ENCODE results near the gene IMMP2L. TPM values are rescaled to one million over a fixed set of nuclear protein-coding genes. Genes with fewer than 3 reads are reported as not detected.

The IMMP2L gene
- total RNA-seq, 2 donors from 2014 or later: 21.7 to 27.5 TPM

DNA sequence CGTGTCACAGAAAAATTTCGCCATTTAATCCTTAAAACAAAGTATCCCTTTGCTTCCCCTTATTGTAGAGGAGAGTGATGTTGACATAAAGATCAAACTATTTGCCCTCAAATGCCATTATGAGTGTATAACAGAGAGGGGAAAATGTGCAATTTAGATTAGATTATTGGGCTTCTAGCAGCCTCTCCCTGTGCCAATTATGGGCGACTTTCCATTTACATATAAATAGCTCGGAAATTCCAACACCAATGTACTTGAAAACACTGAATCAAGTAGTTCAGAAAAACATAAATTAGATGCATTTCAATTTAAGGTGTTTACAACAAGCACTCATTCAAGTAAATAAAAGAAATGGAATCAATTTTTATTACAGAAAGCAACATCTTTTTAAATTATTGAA lies 535.9 kb downstream of the IMMP2L start:
- DNase-seq (no peak), ATAC-seq (replicated peaks in 1 of 2) (no peak)
- peaks cover 0 to under 1% of the 10 kb centered on the region in 2 donors for H3K9me3 Mint-ChIP-seq
- peaks cover 4 to 7% of the 10 kb centered on the region in 2 donors for H3K36me3 Mint-ChIP-seq (ENCODE audit: insufficient read depth in 2 of 2)
- peak overlapping the region; percentile 51 to 93 for H3K4me3 Mint-ChIP-seq
- peaks cover 90% of the 10 kb centered on the region for H3K4me1 Mint-ChIP-seq (ENCODE audit: low read depth)
- H3K27ac Mint-ChIP-seq: peak overlapping the region; percentile 35
- H3K27me3 Mint-ChIP-seq (ENCODE audit: low read depth): no peaks in the 10 kb centered on the region

- peak; percentile 51 to 63 for DNase-seq
- ATAC-seq (replicated peaks in 1 of 2): peak; percentile 83 to 84
- Mint-ChIP-seq H3K4me3 (peak overlapping the region; percentile 41 to 71), H3K36me3 (ENCODE audit: insufficient read depth in 2 of 2) (peaks cover 8 to 12% of the 10 kb centered on the region in 2 donors), H3K4me1 (ENCODE audit: low read depth) (peaks cover 92% of the 10 kb centered on the region), H3K27ac (peak overlapping the region; percentile 35), H3K9me3 (peaks cover 2 to 3% of the 10 kb centered on the region in 2 donors), H3K27me3 (ENCODE audit: low read depth) (no peaks in the 10 kb centered on the region)
Observed at GRCh38 chr7:111025006-111025405, 537.3 kb downstream of the IMMP2L start.

DNA sequence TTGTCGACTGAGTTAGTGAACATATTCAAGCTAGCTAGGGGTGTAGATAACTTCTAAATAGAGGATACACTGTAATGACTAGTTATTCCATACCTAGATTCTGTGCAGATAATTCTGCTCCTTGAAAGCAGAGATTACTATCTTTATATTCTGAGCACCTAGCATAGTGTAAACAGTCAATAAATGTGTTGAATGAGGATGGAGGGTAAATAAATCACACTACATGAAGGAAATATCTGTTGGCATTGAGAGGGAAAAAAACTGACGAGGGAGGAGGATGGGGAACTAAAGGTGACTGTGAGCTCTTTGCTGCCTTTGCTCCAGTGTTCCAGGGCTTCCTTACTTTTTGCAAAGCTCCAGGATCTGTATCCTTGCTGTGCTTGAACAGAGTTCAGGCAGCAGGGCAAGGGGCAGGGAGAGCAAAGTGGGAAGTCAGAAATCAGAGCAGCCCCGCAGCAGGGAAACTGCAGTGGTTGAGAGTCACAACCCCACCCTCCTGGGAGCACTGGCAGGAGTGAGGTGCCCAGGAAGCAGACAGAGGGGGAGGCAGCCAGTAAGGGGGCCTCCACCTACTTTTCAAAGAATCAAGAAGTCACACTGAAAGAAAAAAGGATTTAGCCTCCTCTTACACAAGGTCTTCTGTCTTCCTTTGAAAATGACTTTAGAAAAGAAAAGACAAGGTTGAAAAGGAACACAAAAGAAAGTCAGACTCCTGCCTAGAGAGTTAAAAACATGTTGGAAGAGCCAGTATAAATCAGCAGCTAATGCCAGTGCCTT lies 543.1 kb downstream of the IMMP2L start:
- peak overlapping the region; percentile 9 to 51 for H3K4me3 Mint-ChIP-seq
- ATAC-seq (replicated peaks in 1 of 2): peak; percentile 31 to 34

GRCh38 chr7:111018447-111018846 lies 543.8 kb downstream of the IMMP2L start:
- Mint-ChIP-seq H3K36me3 (ENCODE audit: insufficient read depth in 2 of 2) (peaks cover 8 to 12% of the 10 kb centered on the region in 2 donors), H3K9me3 (peaks cover 2 to 3% of the 10 kb centered on the region in 2 donors), H3K27ac (no peak overlapping the region), H3K4me1 (ENCODE audit: low read depth) (peaks cover 83% of the 10 kb centered on the region), H3K4me3 (no peak overlapping the region), H3K27me3 (ENCODE audit: low read depth) (no peaks in the 10 kb centered on the region)
- ATAC-seq (replicated peaks in 1 of 2) (no peak), DNase-seq (no peak)

More for the DNA sequence above, 543.1 kb downstream of the IMMP2L start:
- Mint-ChIP-seq H3K9me3 (peaks cover 2 to 3% of the 10 kb centered on the region in 2 donors), H3K27me3 (ENCODE audit: low read depth) (no peaks in the 10 kb centered on the region), H3K4me1 (ENCODE audit: low read depth) (peaks cover 83% of the 10 kb centered on the region), H3K27ac (no peak overlapping the region), H3K36me3 (ENCODE audit: insufficient read depth in 2 of 2) (peaks cover 8 to 12% of the 10 kb centered on the region in 2 donors)
- no peak for DNase-seq

- peaks cover 85% of the 10 kb centered on the region for H3K4me1 Mint-ChIP-seq (ENCODE audit: low read depth)
- H3K36me3 Mint-ChIP-seq (ENCODE audit: insufficient read depth in 2 of 2): peaks cover 0 to 2% of the 10 kb centered on the region in 2 donors
- H3K27ac Mint-ChIP-seq: peak overlapping the region; percentile 79
- no peak for ATAC-seq (replicated peaks in 1 of 2)
- no peaks in the 10 kb centered on the region for H3K27me3 Mint-ChIP-seq (ENCODE audit: low read depth)
- H3K9me3 Mint-ChIP-seq: no peaks in the 10 kb centered on the region
- H3K4me3 Mint-ChIP-seq: peak overlapping the region; percentile 5 to 69
- no peak for DNase-seq
Observed at GRCh38 chr7:111014079-111014478, 548.2 kb downstream of the IMMP2L start.

- Mint-ChIP-seq H3K9me3 (no peaks in the 10 kb centered on the region), H3K4me3 (peak overlapping the region; percentile 67 to 75), H3K27ac (peak overlapping the region; percentile 58), H3K27me3 (ENCODE audit: low read depth) (no peaks in the 10 kb centered on the region), H3K4me1 (ENCODE audit: low read depth) (peaks cover 76% of the 10 kb centered on the region), H3K36me3 (ENCODE audit: insufficient read depth in 2 of 2) (peaks cover 0 to 2% of the 10 kb centered on the region in 2 donors)
- DNase-seq: peak; percentile 54 to 61
- peak; percentile 71 to 74 for ATAC-seq (replicated peaks in 1 of 2)
Observed at GRCh38 chr7:111012799-111013675, 549.3 kb downstream of the IMMP2L start.

DNA sequence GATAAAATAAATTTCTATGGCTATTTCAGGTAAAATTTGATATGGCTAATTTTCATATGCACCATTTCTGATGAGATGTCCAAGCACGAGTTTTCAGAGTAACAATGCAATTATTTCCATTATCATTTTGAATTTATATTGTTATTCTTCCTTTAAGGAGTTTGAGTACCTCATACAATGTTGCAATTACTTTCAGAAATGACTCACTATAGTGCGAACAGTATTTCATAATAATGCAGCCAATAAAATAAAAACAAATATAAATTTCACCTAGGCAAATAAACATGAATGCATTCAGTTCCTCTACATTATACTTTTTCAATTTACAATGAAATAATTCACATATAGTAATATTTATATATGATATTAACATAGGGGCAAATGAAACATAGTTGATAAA lies 550.1 kb downstream of the IMMP2L start:
- Mint-ChIP-seq H3K9me3 (no peaks in the 10 kb centered on the region), H3K4me3 (peak overlapping the region; percentile 84 to 99), H3K27me3 (ENCODE audit: low read depth) (no peaks in the 10 kb centered on the region), H3K27ac (peak overlapping the region; percentile 98), H3K4me1 (ENCODE audit: low read depth) (peaks cover 67% of the 10 kb centered on the region), H3K36me3 (ENCODE audit: insufficient read depth in 2 of 2) (peaks cover 0 to 2% of the 10 kb centered on the region in 2 donors)
- DNase-seq: no peak
- no peak for ATAC-seq (replicated peaks in 1 of 2)

DNA sequence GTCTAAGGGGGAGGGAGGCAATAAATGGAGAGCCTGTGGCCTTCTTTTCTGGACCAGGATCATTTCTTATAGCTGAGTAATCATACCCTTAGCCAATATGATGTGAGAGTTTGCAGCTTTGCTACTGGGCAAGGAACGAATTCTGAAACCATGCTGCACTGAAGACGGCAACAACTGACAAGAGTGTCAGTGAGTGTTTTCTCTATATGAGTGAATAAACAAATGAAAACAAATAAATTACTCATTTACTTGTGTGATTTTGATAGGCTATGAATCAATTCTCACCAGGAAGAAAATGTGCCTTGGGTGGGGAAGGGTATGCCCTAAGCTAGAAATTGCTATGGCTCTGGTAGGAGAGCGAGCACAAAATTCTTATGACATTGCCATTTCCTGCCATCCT lies 550.8 kb downstream of the IMMP2L start:
- H3K4me3 Mint-ChIP-seq: peak overlapping the region; percentile 84 to 99
- H3K4me1 Mint-ChIP-seq (ENCODE audit: low read depth): peaks cover 64% of the 10 kb centered on the region
- DNase-seq: peak; percentile 49 to 50
- peak; percentile 79 to 84 for ATAC-seq (replicated peaks in 1 of 2)
- peaks cover 0 to 2% of the 10 kb centered on the region in 2 donors for H3K36me3 Mint-ChIP-seq (ENCODE audit: insufficient read depth in 2 of 2)
- no peaks in the 10 kb centered on the region for H3K27me3 Mint-ChIP-seq (ENCODE audit: low read depth)
- H3K27ac Mint-ChIP-seq: peak overlapping the region; percentile 98
- no peaks in the 10 kb centered on the region for H3K9me3 Mint-ChIP-seq

DNA sequence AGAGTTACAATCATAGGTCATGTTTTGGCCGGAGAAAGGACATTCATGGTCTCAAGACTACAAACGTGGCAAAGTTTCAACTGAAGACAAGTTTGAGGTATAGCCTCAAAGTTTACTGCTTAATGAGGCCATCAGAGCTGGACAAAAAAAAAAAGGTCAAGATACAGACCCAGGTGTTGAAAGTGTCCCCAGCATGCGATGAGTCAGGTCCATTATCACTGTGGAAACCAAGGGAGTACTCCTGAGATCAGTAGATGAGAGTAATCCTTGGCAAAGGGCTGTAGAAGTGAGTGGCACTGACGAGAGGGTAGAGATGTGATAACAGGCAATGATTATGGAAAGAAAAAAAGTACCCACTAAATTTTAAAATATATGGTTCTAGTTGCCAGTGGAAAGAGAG lies 551.5 kb downstream of the IMMP2L start:
- H3K4me3 Mint-ChIP-seq: peak overlapping the region; percentile 84 to 99
- ATAC-seq (replicated peaks in 1 of 2): peak; percentile 60 to 66
- H3K4me1 Mint-ChIP-seq (ENCODE audit: low read depth): peaks cover 61% of the 10 kb centered on the region
- H3K27me3 Mint-ChIP-seq (ENCODE audit: low read depth): no peaks in the 10 kb centered on the region
- peak overlapping the region; percentile 98 for H3K27ac Mint-ChIP-seq
- peak in 1 of 2 donors; percentile 41 for DNase-seq
- H3K9me3 Mint-ChIP-seq: no peaks in the 10 kb centered on the region
- peaks cover 0 to 2% of the 10 kb centered on the region in 2 donors for H3K36me3 Mint-ChIP-seq (ENCODE audit: insufficient read depth in 2 of 2)

DNA sequence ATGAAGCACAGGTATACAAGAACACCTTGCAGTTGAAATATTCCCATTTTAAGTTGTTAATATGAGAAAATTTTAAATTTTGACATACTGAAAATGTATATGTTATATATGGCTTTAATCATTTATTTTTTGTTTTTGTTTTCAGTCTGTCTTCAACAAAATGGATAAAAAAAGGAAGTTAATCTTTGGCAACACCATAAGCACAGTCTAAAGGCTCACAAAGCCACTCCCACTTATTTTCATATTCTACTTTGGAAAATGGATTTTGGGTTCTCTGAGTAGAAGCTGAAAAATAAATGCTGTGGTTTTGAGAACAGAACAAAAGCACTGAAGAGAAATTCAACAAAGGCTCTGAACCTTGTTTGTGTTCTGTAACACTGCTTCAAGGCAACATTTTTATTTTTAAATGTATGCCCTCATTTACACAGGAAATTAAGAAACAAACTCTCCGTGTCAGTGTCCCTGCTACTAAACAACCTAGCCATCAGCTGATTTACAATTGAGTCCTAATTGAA lies 552.7 kb downstream of the IMMP2L start:
- DNase-seq (no peak), ATAC-seq (replicated peaks in 1 of 2) (no peak)
- H3K27me3 Mint-ChIP-seq (ENCODE audit: low read depth): no peaks in the 10 kb centered on the region
- peaks cover 49% of the 10 kb centered on the region for H3K4me1 Mint-ChIP-seq (ENCODE audit: low read depth)
- peaks cover 0 to 2% of the 10 kb centered on the region in 2 donors for H3K36me3 Mint-ChIP-seq (ENCODE audit: insufficient read depth in 2 of 2)
- H3K27ac Mint-ChIP-seq: no peak overlapping the region
- no peaks in the 10 kb centered on the region for H3K9me3 Mint-ChIP-seq
- peak overlapping the region; percentile 32 to 84 for H3K4me3 Mint-ChIP-seq

- Mint-ChIP-seq H3K27ac (no peak overlapping the region), H3K4me3 (no peak overlapping the region), H3K27me3 (ENCODE audit: low read depth) (no peaks in the 10 kb centered on the region), H3K36me3 (ENCODE audit: insufficient read depth in 2 of 2) (peaks cover 0 to under 1% of the 10 kb centered on the region in 2 donors), H3K4me1 (ENCODE audit: low read depth) (peaks cover 28% of the 10 kb centered on the region), H3K9me3 (no peaks in the 10 kb centered on the region)
- DNase-seq: no peak
- no peak for ATAC-seq (replicated peaks in 1 of 2)
Observed at GRCh38 chr7:111006691-111007090, 555.6 kb downstream of the IMMP2L start.

- no peak overlapping the region for H3K27ac Mint-ChIP-seq
- DNase-seq: no peak
- H3K4me1 Mint-ChIP-seq (ENCODE audit: low read depth): peaks cover 22% of the 10 kb centered on the region
- H3K27me3 Mint-ChIP-seq (ENCODE audit: low read depth): no peaks in the 10 kb centered on the region
- peak; percentile 25 to 39 for ATAC-seq (replicated peaks in 1 of 2)
- no peak overlapping the region for H3K4me3 Mint-ChIP-seq
- no peaks in the 10 kb centered on the region for H3K9me3 Mint-ChIP-seq
- no peaks in the 10 kb centered on the region for H3K36me3 Mint-ChIP-seq (ENCODE audit: insufficient read depth in 2 of 2)
Observed at GRCh38 chr7:111006040-111006439, 556.3 kb downstream of the IMMP2L start.

DNA sequence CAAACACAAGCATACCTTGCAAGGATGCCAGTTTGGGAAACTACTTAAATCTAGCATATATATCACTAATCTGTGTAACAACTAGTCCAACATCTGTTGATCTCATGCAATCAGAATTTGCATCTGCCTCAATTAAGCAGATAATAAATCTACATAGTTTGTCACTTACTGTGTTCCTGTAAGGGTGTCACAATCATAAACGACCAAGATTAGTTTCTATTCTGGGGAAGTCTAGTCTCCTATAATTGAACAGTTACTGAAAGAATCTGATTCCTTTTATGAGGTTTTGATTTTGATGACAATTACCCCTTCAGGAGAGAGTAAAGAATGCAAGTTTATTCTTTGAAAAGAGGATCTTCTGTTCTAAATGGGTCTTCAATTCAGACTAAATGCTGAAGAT lies 556.8 kb downstream of the IMMP2L start:
- ATAC-seq (replicated peaks in 1 of 2): no peak
- H3K36me3 Mint-ChIP-seq (ENCODE audit: insufficient read depth in 2 of 2): no peaks in the 10 kb centered on the region
- H3K4me1 Mint-ChIP-seq (ENCODE audit: low read depth): peaks cover 16% of the 10 kb centered on the region
- H3K27ac Mint-ChIP-seq: no peak overlapping the region
- H3K9me3 Mint-ChIP-seq: no peaks in the 10 kb centered on the region
- no peak for DNase-seq
- no peak overlapping the region for H3K4me3 Mint-ChIP-seq
- no peaks in the 10 kb centered on the region for H3K27me3 Mint-ChIP-seq (ENCODE audit: low read depth)

Measured in activated T-cell treated with anti-CD3 and anti-CD28 coated beads, Interleukin-2, amount 50 U/mL, for 72 hours (primary cell).